ENCODE data around the gene FARSA.

DNA sequence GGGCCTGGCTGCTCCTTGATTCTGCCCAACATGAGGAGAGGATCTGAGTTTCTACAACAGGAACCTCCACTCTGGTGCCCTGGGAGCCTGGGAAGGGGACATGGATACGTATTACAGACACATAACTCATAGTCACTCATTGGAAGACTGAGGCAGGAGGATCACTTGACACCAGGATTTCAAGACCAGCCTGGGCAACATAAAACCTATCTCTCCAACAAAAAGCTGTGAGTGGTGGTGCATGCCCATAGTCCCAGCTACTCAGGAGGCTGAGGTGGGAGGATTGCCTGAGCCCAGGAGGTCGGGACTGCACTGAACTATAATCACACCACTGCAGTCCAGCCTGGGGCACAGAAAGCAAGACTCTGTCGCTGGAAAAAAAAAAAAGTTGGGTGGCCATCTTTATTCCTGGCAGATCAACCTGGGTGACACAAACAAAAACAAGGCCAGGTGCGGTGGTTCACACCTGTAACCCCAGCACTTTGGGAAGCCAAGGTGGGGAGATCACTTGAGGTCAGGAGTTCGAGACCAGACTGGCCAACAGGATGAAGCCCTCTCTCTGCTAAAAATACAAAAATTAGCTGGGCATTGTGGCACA, 45.4 kb downstream of the FARSA start:
- TF ChIP-seq EZH2phosphoT487 (IDR thresholded peaks at IDR 0.05; ENCODE audit: insufficient read depth, low read depth) (no peak), EZH2 (IDR thresholded peaks at IDR 0.05; ENCODE audit: insufficient read depth, poor library complexity, severe bottlenecking) (no peak)

Measured in GM23248 (cell line).